HG03354 (cell line): Measurements from ENCODE around the gene MTM1.

Source experiments
- ATAC-seq: cut with Tn5 transposase; IDR thresholded peaks from one replicate; pipeline ENCODE4 v1.9.1; 2021; ENCODE audit warnings: mild to moderate bottlenecking; ENCODE audit not compliant: unreplicated experiment, poor library complexity, severe bottlenecking

Gene MTM1

DNA sequence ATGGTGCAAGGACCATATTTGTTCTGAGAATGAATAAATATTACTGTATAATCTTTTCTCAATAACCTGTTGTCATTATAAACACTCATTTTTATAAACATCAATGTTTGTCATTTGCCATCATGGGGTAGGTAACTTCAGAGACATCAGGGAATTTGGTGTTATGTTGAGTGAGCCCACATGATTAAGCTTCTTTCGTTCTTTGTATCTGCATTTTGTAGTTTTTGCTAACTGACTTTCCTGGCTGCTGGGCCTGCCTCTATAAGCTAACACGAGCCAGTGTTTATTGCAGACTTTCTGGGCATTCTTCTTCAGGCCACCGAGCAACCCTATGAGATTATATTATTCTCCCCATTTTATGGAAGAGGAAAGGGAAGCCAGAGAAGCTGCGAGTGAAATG, 76.0 kb downstream of the MTM1 start:
- no peak for ATAC-seq

DNA sequence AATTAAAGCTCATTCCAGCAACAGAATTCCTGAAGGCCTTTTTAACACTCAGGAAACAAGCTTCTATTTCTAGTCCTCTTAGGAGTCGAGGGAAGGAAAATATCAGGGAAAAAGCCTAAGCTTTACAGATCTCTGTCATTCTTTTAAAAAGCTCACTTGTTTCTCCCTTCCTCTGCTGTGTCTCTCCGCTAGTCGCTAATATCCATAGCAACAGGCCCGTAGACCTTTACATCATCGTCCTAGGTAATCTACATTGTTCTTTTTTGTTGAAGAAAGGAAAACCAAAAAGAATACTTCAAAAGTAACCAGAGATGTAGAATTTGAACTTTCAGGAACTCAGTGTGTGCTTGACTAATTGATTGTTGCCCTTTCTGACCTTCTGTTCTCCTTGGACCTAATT, 78.9 kb downstream of the MTM1 start:
- no peak for ATAC-seq

DNA sequence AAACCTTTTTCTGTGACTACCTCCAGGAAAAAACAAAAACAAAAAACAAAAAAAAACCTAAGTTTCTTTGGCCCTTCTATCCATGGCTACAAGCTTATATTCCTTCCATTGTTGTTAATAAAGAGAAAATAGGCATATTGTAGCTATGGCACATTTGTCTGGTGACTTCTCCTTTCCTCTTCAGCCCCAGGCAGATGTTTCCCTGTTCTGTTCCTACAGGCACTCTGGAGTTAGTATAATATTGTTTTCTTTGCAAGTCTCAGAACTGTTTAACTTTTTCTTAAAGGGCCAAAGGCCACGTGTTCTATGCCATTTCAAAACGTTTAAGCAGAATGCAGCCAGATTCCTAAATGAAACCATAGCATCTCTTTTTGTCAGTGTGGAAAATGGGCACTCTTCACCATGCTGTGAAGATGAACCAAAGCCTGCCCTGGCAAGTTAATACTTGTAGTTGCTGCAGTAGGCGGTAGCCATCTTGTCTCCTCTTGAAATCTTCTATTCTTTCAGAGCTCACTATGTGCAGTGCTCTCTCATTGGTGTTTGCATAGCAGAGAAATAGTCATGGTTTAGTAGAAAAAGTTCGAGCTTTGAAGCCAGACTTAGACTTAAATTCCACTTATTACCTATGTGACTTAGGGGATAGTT, 80.0 kb downstream of the MTM1 start:
- no peak for ATAC-seq

DNA sequence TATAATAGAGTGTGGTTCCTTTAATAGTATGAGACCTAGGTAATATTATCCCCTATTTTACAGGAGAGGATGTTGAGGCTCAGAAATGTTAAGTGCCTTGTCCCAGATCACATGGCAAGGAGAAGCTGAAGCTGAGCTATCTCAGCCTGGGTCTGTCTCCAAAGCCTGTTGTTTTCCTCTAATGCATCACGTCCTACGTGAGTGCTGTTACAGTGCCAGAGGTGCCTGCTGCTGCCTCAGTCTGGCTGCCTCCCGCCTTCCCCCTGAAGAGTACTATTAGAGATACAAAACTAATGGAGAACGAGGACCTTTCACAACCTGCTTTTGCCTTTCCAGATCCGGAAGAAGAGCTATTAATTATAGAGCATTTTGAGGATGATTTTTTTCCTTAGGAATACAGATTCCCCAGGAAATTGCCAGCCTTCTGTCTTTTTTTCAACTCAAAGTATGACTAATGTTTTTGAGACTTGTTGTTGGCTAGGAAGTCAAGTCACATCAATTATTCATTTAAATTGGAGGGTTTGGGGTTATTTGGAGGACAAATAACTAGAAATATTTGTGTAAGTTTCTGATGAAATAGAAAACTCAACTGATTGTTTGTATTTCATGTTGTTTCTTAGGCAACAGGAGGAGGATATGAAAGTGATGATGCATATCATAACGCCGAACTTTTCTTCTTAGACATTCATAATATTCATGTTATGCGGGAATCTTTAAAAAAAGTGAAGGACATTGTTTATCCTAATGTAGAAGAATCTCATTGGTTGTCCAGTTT, 80.9 kb downstream of the MTM1 start:
- no peak for ATAC-seq

DNA sequence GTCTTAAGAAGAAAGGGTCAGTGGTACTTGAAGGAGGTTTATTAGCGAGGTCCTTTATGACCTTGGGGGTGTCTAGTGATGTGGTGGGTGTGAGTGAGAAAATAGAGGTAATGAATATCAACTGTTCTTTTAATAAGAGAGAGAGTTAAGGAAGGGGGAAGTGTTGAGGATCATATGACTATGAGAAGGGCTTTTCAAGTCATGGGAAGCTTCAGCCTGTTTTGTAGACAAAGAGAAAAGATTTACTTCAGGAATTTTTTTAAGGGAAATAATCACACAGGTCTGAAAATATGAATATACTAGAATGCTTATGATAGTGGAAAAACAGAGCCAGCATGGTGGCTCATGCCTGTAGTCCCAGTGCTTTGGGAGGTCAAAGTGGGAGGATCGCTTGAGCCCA, 83.5 kb downstream of the MTM1 start:
- no peak for ATAC-seq

DNA sequence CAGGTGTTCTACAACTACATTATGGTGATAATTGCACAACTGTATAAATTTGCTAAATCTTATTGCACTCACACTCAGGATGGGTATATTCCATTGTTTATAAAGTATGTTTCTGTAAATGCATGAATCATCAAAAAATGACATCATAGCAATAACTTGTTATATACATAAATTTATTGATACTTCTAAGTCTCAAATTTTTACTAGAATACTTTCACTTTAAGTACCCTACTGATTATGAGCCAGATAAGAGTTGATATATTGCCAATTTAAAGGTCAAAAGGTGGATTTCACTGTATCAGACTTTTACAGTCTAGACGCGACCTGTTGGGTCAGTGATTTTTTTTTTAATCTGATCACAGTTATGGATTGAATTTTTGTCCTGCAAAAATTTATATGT, 87.4 kb downstream of the MTM1 start:
- no peak for ATAC-seq

DNA sequence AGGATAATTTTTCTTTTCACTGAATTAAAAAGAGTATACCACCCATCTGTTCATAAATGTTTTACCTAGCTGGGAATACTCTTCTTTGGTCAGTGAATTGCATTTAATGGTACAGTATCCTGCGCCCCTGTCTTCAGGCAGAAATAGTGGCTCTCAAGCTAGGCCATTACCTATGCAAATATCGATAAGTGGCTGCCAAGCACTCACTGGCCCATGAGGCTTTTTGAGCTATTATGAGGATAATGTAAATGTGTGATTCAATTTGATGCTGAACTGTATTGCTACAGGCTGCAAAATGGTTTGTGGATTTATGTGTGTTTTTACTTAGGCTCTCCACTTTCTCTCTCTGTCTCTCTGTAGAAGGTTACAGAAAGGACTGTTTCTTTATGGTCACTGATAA, 94.7 kb downstream of the MTM1 start:
- ATAC-seq: no peak

DNA sequence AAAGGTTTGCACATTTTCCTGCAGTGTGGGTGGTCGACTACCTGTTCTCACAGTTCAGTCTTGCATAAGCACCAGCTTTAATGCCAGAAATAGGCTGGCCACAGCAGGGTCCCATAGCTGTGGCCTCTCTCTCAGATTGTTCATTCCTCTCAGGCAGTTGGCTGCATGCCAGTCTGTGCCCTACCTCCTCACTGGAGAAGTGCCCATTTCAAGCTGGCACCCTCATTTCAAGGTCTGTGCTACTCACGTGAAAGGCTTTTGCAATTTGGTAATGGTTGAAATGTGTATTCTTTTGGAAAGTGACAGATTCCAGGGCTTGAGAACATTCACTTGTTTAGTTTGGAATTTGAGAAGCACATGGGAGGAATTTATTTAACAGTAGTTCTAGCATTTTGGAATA, 95.9 kb downstream of the MTM1 start:
- no peak for ATAC-seq

DNA sequence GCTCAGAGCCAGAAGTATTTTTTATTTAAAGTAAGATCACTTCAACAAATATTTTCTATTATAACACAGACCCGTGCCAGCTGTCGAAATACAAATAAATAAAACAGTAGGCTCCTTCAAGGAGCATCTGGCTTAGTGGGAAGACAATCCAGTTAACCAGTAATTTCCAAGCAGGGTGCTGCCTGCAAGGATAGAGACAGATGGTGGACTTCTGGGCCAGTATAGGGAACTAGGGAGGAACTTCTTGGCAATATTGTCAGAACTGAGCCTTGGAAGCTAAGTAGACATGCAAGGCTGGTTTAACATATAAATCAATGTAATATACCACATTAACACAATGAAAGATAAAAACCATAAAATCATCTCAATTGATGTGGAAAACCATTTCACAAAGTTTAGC, 107.8 kb downstream of the MTM1 start:
- no peak for ATAC-seq

DNA sequence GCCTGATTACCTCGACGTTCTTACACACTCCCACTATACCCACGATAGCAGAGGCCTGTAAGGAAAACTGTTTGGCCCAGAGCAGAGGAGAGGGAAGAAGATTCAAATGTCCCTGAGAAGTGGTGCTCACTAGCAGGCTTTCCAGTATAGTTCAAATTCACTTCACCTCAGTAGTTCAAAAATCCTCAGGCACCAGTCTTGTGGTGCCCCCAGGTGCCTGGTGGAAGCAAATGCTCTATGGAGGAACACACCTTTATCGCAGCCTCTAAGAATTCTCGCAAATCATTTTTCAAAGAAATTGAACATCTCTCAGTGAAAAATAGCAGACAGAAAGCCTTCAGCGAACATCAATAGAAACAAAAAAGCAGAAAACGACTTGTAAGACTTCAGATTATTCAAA, 112.6 kb downstream of the MTM1 start:
- no peak for ATAC-seq

DNA sequence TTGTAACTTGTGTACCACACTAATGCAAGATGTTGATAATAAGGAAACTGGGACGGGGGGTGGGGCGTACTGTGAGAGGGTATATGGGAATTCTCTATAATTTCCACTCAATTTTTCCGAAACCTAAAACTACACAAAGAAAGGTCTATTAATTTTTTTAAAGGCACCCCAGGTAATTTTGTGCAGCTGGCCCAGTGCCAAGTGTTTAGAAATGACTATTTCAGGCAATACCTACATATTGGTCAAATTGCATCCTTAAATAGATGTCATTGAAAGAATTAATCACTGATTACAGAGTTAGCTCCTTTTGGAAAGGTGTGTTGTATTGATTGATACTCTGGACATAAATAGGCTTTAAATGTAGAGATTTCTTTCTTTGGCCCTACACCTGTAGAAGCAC, 114.7 kb downstream of the MTM1 start:
- ATAC-seq: no peak

DNA sequence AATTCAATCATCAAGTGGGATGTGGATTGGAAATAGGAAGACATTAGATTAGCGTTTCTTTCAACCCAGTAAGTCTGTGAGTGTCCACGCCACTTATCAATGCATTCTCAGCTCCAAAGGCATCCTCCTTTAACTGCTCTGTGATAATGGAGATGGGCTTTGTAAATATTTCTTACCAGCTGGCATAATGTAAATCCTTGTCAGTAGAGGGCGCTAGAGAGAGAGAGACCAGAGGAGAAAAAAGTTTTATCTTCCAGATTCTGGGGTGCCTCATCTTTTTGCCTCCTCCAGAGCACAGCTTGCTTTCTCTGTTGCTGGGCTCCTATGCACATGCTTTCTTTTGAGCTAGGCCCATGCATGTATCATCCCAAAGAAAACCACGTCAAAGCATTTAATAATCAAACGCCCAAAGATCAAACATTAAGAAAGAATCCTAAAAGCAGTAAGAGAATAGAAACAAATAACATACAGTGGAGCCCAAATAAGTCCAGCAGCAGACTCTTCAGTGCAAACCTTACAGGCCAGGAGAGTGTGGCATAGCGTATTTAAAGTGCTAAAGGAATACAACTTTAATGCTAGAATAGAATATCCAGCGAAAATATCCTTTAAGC, 115.2 kb downstream of the MTM1 start:
- no peak for ATAC-seq

DNA sequence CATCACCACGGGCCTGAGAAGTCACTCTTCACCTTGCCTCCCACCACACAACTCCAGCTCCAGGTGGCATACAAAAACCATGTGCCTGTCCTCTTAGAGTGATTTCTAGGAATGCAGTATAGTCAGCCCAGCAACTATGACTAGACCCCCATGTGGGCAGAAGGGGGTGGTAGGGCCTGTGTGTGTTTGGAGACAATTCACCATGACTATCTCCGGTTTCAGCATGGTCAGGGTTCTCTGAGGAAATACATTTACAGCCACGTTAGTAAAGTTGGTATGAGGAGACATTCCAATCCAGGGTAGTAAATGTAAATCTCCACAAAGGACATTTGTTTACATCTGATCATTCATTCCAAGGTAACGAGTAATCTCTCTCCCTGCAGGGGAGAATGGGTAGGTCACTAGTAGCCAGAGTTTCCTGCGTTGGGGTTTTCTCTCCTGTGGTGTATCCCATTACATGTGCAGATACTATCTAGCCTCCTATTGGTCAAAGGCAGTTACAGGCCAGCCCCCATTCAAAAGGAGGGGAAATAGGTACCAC, 120.6 kb downstream of the MTM1 start:
- no peak for ATAC-seq

DNA sequence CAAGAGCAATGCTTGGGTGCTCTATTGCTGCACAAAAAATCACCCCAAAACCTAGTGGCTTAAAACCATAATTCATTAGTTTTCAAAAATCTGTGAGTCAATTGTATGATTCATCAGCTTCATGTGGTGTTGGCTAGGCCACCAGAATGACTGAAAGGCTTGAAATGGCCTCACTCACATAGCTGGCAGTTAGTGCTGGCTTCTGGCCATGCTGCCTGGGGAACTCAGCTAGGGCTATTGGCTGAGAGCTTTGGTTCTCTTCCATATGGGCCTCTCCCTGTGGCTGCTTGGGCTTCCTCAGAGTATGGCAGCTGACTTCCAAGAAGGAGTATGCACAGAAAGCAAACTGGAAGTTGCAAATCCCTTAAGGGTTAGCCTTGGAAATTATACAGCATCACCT, 121.7 kb downstream of the MTM1 start:
- ATAC-seq: no peak

DNA sequence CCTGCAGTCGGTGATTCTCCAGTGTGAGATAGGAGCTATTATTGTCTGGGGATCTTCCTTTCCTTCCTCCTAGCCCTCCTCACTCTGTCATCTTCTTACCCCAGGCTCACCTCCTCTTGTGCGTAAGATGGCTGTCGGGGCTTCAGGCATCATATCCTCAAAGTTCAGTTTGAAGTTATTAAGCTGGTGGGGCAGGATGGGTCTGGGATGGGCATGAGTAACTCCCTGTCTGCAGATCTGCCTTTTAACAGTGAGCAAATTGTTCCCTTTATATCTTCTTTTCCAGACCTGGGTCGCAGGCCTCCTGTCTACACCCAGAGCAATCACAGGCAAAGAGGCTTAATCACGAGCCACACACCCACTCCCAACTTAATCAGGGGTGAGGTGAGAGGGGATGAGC, 123.9 kb downstream of the MTM1 start:
- ATAC-seq: no peak

DNA sequence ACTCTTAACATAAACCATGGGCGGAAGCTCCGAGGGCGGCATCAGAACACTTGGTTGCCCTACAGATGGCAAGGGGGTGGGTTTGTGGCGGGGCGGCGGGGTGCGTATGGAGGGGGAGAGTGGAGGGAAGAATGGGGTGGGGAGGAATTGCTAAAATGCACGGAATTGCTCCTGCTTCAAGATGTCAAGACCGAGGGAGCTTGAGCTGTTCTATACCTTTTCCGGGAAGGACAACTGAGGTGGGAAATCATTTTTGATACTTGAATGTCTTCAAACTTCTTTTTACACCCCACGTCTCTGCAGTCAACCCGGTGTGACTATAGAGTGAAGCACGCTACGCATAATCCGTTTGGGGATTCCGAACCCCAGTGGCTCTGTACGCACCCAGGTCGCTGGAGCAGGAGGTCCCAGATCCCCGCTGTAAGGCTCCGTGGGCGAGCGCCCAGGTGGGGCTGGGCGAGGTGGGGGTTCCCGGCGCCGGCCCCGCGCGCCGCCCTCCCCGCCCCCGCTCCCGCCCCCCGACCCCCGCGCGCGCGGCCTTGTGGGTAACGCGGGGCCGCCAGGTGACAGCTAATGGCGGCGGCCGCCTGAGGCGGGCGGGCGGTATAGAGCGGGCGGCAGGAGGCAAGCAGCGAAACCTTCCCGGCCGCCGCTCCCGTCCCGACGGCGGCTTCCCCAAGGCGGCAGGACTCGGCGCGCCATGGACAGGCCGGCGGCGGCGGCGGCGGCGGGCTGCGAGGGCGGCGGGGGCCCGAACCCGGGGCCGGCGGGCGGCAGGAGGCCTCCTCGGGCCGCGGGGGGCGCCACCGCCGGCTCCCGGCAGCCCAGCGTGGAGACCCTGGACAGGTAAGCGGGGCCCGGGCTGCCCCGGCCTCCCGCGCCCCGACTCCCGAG, 124.7 kb downstream of the MTM1 start, which contains the start of gene MTMR1:
MTMR1 (plus strand) TSS at position 566 of the 894 bp plus-strand sequence; CDS start at position 701, 135 bp downstream.
- ATAC-seq: peak; percentile 44

DNA sequence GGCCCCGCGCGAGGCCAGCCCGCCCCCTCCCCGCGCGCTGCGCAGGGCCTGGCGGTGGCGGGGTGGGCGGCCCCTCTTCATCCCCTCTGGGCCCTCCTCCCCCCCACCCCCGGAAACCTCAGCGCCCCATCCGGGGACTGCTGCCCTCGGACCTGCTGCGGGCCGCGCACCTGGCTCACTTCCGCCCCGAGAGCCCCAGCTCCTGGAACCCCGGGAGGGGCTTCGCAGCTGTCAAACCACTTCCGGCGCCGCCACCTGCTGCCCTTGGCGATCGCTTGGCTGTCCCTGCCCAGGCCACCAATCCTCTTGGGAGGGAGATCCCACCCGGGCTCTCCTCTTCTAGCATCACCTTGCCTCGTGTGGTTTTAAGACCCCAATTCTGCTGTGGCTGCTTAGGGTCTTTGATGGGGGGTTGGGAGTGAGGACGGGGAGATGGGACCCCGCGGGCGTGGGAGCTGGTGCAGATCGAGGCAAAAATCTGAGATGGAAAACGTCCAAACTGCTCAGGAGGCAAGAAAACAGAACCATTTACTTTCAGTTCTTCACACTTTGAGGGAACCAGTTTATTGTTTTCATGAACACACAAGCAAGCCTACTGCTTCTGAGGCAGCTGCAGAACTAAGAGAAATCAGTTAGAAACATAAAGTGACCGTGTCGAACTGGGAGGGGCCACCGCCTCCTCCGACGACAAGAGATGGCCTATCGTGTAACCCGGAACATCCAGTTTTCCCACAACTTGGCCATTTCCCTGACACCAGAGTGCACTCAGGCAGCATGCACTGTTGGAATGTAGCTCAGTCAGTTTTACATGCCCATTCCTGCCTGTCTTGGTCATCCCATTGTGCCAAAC, 125.5 kb downstream of the MTM1 start:
- peak; percentile 78 for ATAC-seq

DNA sequence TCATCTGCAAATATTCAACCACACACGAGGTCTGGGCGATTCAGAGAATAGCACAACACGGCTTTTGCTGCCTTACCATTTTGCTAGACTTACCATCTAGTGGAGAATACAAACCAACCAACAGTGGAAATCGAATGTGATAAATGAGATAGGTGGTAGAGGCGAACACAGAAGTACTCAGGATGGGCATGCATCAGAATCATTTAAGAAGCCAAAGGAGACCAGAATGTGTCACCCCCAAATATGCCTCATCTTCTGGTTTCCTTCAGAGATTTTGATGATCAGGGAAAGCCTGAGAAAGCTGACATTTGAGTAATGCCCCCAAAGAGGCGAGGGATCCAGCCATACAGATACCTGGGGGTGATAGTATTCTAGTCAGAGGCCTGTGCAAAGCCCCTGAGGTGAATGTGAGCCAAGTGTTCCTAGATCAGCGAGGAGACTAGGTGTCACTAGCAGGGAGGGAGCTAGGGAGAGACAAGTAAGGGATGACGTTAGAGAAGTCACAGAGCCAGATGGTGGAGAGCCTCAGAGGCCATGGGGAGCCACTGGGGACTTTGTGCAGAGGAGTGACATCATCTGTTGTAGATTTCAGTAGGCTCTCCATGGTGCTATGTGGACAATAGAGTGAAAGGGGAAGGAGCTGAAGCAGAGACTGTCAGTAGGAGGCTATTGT, 126.5 kb downstream of the MTM1 start:
- ATAC-seq: peak; percentile 18
